Measurements from ENCODE around the gene COPB1.
A peak's percentile ranks its signal among the peaks of the same experiment; 100 is the strongest.

Gene COPB1

GRCh38 chr11:14480716-14481115 is 18.9 kb downstream of the COPB1 start:
- Histone ChIP-seq H3K9me3 (ENCODE audit: insufficient read depth, low read length, severe bottlenecking) (no peaks in the 10 kb centered on the region), H3K4me1 (ENCODE audit: insufficient read depth, low read length) (no peaks in the 10 kb centered on the region), H4K20me1 (ENCODE audit: insufficient read depth, low read length) (no peaks in the 10 kb centered on the region), H3K36me3 (ENCODE audit: insufficient read depth, low read length) (peaks cover 98% of the 10 kb centered on the region), H3K79me2 (ENCODE audit: insufficient read depth, low read length) (0 out of 2 replicates have a peak, but pooled peaks cover 2% of the 10 kb centered on the region), H3K27ac (ENCODE audit: low read length) (no peak overlapping the region), H3K27me3 (ENCODE audit: insufficient read depth, low read length, poor library complexity) (no peaks in the 10 kb centered on the region), H2AFZ (ENCODE audit: low read depth, low read length) (no peak overlapping the region), H3K4me2 (ENCODE audit: insufficient read depth, low read length) (no peak overlapping the region), H3K4me3 (ENCODE audit: low read depth in 1 of 2, low read length in 2 of 2) (no peak overlapping the region), H3K9ac (ENCODE audit: low read depth, low read length) (no peak overlapping the region)
- no peak for DNase-seq
- TF ChIP-seq EZH2 (IDR thresholded peaks at IDR 0.05; ENCODE audit: borderline replicate concordance, low read depth, low read length, severe bottlenecking), result no peak
- TF ChIP-seq, protein P1, sequence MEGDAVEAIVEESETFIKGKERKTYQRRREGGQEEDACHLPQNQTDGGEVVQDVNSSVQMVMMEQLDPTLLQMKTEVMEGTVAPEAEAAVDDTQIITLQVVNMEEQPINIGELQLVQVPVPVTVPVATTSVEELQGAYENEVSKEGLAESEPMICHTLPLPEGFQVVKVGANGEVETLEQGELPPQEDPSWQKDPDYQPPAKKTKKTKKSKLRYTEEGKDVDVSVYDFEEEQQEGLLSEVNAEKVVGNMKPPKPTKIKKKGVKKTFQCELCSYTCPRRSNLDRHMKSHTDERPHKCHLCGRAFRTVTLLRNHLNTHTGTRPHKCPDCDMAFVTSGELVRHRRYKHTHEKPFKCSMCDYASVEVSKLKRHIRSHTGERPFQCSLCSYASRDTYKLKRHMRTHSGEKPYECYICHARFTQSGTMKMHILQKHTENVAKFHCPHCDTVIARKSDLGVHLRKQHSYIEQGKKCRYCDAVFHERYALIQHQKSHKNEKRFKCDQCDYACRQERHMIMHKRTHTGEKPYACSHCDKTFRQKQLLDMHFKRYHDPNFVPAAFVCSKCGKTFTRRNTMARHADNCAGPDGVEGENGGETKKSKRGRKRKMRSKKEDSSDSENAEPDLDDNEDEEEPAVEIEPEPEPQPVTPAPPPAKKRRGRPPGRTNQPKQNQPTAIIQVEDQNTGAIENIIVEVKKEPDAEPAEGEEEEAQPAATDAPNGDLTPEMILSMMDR (IDR thresholded peaks at IDR 0.05; ENCODE audit: borderline replicate concordance, extremely low read depth, low read length, poor library complexity, severe bottlenecking), result no peak
- 0 out of 3 replicates have a peak, but pooled peaks have one; percentile 27 for ATAC-seq (ENCODE audit: insufficient read depth, low read depth)

GRCh38 chr11:14471127-14471526 is 28.5 kb downstream of the COPB1 start:
- no peaks in the 10 kb centered on the region for H3K79me2 ChIP-seq (ENCODE audit: insufficient read depth, low read length)

DNA sequence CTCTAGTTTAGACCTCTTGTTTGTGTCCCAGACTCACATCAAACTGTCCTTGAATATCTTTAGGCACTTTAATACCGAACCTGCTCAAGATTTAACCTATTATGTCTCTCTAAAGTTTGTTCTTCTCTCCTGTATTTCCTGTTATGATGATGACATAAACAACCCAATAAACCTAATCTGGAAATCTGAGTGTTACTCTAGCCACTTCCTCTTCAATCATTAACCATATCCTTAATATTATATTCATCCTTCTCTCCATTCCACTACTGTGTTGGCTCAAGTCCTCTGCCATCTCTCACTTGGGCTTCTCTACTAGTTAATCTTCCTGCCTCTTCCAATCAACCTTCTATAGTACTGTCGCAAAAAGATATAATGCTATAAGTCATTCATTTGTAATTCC is 36.0 kb downstream of the COPB1 start:
- Histone ChIP-seq H3K4me1 (ENCODE audit: insufficient read depth, low read length) (no peaks in the 10 kb centered on the region), H3K36me3 (ENCODE audit: insufficient read depth, low read length) (peaks cover 97% of the 10 kb centered on the region), H3K27ac (ENCODE audit: low read length) (no peak overlapping the region), H3K4me3 (ENCODE audit: low read depth in 1 of 2, low read length in 2 of 2) (no peak overlapping the region), H3K9ac (ENCODE audit: low read depth, low read length) (no peak overlapping the region), H2AFZ (ENCODE audit: low read depth, low read length) (no peak overlapping the region), H3K4me2 (ENCODE audit: insufficient read depth, low read length) (no peak overlapping the region), H3K9me3 (ENCODE audit: insufficient read depth, low read length, severe bottlenecking) (no peaks in the 10 kb centered on the region), H3K79me2 (ENCODE audit: insufficient read depth, low read length) (no peaks in the 10 kb centered on the region), H3K27me3 (ENCODE audit: insufficient read depth, low read length, poor library complexity) (no peaks in the 10 kb centered on the region), H4K20me1 (ENCODE audit: insufficient read depth, low read length) (no peaks in the 10 kb centered on the region)
- DNase-seq (no peak), ATAC-seq (ENCODE audit: insufficient read depth, low read depth) (no peak)
- no peak for TF ChIP-seq EZH2 (IDR thresholded peaks at IDR 0.05; ENCODE audit: borderline replicate concordance, low read depth, low read length, severe bottlenecking)
- TF ChIP-seq, protein P1 (IDR thresholded peaks at IDR 0.05; ENCODE audit: borderline replicate concordance, extremely low read depth, low read length, poor library complexity, severe bottlenecking), result no peak

More at GRCh38 chr11:14471127-14471526, 28.5 kb downstream of the COPB1 start:
- Histone ChIP-seq H3K9ac (ENCODE audit: low read depth, low read length) (no peak overlapping the region), H3K4me3 (ENCODE audit: low read depth in 1 of 2, low read length in 2 of 2) (no peak overlapping the region), H3K9me3 (ENCODE audit: insufficient read depth, low read length, severe bottlenecking) (no peaks in the 10 kb centered on the region), H4K20me1 (ENCODE audit: insufficient read depth, low read length) (no peaks in the 10 kb centered on the region), H3K27me3 (ENCODE audit: insufficient read depth, low read length, poor library complexity) (no peaks in the 10 kb centered on the region), H3K36me3 (ENCODE audit: insufficient read depth, low read length) (peaks cover 98% of the 10 kb centered on the region), H3K4me2 (ENCODE audit: insufficient read depth, low read length) (no peak overlapping the region), H3K27ac (ENCODE audit: low read length) (no peak overlapping the region), H3K4me1 (ENCODE audit: insufficient read depth, low read length) (no peaks in the 10 kb centered on the region), H2AFZ (ENCODE audit: low read depth, low read length) (no peak overlapping the region)
- TF ChIP-seq EZH2 (IDR thresholded peaks at IDR 0.05; ENCODE audit: borderline replicate concordance, low read depth, low read length, severe bottlenecking), result no peak
- TF ChIP-seq, protein P1 (IDR thresholded peaks at IDR 0.05; ENCODE audit: borderline replicate concordance, extremely low read depth, low read length, poor library complexity, severe bottlenecking), result no peak
- DNase-seq, result no peak
- no peak for ATAC-seq (ENCODE audit: insufficient read depth, low read depth)

- H3K36me3 ChIP-seq (ENCODE audit: insufficient read depth, low read length), result peaks cover 91% of the 10 kb centered on the region
- no peaks in the 10 kb centered on the region for H3K9me3 ChIP-seq (ENCODE audit: insufficient read depth, low read length, severe bottlenecking)
Measured at GRCh38 chr11:14460147-14460546, 39.5 kb downstream of the COPB1 start.

More at GRCh38 chr11:14460147-14460546, 39.5 kb downstream of the COPB1 start:
- no peak overlapping the region for H3K9ac ChIP-seq (ENCODE audit: low read depth, low read length)
- no peaks in the 10 kb centered on the region for H3K4me1 ChIP-seq (ENCODE audit: insufficient read depth, low read length)
- no peaks in the 10 kb centered on the region for H3K79me2 ChIP-seq (ENCODE audit: insufficient read depth, low read length)
- DNase-seq (no peak), ATAC-seq (ENCODE audit: insufficient read depth, low read depth) (no peak)
- H3K27ac ChIP-seq (ENCODE audit: low read length), result no peak overlapping the region
- H3K4me3 ChIP-seq (ENCODE audit: low read depth in 1 of 2, low read length in 2 of 2), result no peak overlapping the region
- TF ChIP-seq, protein P1 (IDR thresholded peaks at IDR 0.05; ENCODE audit: borderline replicate concordance, extremely low read depth, low read length, poor library complexity, severe bottlenecking), result no peak
- no peak for TF ChIP-seq EZH2 (IDR thresholded peaks at IDR 0.05; ENCODE audit: borderline replicate concordance, low read depth, low read length, severe bottlenecking)
- no peaks in the 10 kb centered on the region for H3K27me3 ChIP-seq (ENCODE audit: insufficient read depth, low read length, poor library complexity)
- no peak overlapping the region for H3K4me2 ChIP-seq (ENCODE audit: insufficient read depth, low read length)
- no peak overlapping the region for H2AFZ ChIP-seq (ENCODE audit: low read depth, low read length)
- H4K20me1 ChIP-seq (ENCODE audit: insufficient read depth, low read length), result no peaks in the 10 kb centered on the region

All from DND-41 (cell line).